ENCODE data around the gene FFAR4.

FFAR4 gene

GRCh38 chr10:93630625-93631557, 64.4 kb downstream of the FFAR4 start:
- TF ChIP-seq CTCF (IDR thresholded peaks at IDR 0.05; ENCODE audit: extremely low read depth, missing control alignments): no peak
- no peak for DNase-seq (ENCODE audit: low spot score)
